HFF-Myc (cell line): ENCODE results near the gene EEFSEC.

Experiments used
- DNase-seq: peaks from one replicate; pipeline ENCODE4 v3.0.0-alpha.2; 2011; ENCODE audit warnings: low read depth; ENCODE audit errors: extremely low read depth
- H3K4me3 ChIP-seq: replicated peaks from 2 replicates; pipeline ENCODE4 v1.5.1; 2011; ENCODE audit warnings: low read depth, mild to moderate bottlenecking, control low read depth, low read length
- TF ChIP-seq, protein P1 (sequence below): IDR thresholded peaks from 2 replicates; pipeline ENCODE4 v1.5.1; 2012; ENCODE audit warnings: mild to moderate bottlenecking, low read depth, low read length, control low read depth; ENCODE audit errors: missing control alignments

The EEFSEC gene

DNA sequence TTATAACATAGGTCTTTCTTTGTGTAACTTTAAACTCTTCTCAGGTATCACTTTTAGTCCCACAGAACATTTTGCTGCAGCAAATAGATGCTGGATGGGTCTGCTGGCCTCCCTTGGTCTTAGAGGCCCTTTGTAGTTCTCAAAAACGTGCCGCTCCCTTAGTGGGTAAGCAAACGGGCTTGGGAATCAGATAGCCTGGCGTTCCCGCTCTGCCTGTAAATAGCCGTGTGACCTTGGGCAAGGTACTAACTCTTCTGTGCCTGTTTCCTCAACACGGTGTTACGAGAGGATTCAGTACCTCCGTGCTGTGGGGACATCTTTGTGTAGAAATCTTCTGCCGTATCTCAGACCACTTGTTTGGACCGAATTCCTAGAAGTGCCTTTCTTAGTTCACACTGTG lies 249.0 kb downstream of the EEFSEC start:
- no peak overlapping the region for H3K4me3 ChIP-seq
- TF ChIP-seq, protein P1, sequence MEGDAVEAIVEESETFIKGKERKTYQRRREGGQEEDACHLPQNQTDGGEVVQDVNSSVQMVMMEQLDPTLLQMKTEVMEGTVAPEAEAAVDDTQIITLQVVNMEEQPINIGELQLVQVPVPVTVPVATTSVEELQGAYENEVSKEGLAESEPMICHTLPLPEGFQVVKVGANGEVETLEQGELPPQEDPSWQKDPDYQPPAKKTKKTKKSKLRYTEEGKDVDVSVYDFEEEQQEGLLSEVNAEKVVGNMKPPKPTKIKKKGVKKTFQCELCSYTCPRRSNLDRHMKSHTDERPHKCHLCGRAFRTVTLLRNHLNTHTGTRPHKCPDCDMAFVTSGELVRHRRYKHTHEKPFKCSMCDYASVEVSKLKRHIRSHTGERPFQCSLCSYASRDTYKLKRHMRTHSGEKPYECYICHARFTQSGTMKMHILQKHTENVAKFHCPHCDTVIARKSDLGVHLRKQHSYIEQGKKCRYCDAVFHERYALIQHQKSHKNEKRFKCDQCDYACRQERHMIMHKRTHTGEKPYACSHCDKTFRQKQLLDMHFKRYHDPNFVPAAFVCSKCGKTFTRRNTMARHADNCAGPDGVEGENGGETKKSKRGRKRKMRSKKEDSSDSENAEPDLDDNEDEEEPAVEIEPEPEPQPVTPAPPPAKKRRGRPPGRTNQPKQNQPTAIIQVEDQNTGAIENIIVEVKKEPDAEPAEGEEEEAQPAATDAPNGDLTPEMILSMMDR: no peak
- no peak for DNase-seq

DNA sequence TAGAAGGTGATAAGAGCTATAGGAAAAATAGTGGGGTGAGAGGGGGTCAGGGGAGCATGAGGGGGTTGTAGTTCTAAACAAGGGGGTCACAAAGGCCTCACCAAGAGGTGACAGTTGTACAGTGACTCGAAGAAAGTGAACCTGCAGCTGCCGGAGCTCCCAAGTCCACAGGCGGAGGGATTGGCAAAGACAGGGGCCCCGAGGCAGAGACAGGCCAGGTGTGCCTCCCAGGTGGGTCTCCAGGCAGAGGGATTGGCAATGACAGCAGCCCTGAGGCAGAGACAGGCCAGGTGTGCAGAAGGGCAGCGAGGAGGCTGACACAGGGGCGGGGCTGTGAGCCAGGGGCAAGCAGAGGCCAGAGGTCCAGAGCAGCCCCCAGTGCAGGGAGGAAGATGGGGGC lies 249.7 kb downstream of the EEFSEC start:
- no peak for DNase-seq
- TF ChIP-seq, protein P1: no peak
- no peak overlapping the region for H3K4me3 ChIP-seq

DNA sequence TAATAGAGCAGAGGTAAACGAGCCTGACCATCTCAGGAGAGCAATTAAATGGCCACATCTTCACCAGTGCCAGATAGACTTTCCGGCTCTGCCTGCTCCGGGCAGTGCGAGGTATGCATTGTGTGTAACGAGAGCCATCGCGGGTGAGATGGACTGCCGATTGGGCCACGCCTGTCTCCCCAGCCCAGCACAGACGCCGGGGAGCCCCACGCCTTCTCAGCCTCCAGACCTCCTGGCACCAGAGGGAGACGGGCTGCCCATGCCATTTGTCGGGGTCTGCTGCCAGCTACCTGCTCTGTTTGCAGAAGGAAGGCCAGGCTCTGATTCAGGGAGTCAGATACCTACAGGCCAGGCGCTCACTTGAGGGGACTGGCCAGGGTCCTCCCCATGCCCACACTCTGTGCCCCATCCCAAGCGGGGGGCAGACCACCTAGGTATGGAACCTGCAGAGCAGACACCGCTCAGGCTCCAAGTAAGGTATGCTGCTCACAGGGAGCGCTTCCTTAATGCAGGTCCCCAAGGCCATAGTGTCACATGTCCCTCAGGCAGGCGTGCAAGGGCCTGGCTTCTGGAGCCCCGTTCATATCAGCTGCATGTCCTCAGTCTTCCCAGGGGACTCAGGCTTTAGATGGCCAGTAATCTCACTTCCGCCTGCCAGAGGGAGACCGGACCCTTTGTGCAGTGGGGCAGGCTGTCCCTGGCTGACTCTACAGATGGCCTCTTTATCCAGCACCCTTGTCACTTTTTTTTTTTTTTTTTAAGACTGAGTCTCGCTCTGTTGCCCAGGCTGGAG lies 251.2 kb downstream of the EEFSEC start:
- H3K4me3 ChIP-seq: no peak overlapping the region
- DNase-seq: no peak
- TF ChIP-seq, protein P1: no peak

DNA sequence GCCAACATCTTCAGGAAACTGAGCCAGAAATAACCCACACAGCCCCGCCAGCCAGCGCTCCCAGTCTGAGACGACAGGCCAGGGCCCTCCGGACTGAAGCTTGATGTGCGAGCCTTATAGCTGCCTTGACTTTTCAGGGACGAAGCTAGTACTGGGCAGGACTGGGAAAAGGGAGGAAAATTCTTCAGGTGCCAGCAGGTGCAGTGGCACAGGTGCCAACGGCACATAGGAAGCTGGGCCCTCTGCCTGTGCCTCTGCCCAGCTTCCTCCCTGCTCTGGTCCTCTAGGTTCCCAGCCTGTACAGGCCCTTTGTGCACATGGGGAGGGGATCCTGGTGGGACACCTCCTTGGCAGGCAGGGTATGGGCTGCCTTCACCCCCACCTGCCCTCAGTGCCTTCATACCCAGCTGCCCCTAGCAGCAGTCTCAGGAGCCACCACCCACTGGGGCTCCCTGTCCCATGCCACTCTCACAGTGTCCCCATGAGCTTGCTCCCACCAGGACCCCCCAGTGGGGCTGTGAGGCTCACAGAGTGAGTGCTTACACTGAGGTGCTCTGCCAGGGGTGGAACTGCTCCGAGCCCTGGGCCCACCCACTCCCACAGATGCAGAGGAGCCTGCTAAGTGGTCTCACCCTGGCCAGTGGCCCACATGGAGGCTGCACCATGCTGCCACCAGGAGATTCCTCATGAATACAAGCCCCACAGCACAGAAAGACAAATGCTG lies 252.4 kb downstream of the EEFSEC start:
- DNase-seq: no peak
- TF ChIP-seq, protein P1: no peak

DNA sequence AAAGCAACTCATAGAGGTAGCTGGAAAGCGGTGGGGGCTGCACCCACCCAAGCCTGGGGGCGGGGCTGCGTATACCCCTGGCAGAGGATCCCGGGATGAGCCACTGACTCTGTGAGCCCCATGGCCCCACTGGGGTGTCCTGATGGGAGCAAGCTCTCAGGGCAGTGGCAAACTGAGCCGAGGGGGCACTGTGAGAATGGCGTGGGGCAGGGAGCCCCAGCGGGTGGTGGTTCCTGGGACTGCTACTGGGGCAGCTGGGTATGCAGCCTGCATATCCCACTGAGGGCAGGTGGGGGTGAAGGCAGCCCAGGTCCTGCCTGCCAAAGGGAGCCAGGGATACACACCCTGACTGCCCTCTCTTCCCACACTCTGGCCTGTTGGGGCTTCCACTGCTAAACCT lies 254.0 kb downstream of the EEFSEC start:
- DNase-seq: no peak
- H3K4me3 ChIP-seq: no peak overlapping the region
- TF ChIP-seq, protein P1: no peak

More for the DNA sequence above, 252.4 kb downstream of the EEFSEC start:
- no peak overlapping the region for H3K4me3 ChIP-seq

DNA sequence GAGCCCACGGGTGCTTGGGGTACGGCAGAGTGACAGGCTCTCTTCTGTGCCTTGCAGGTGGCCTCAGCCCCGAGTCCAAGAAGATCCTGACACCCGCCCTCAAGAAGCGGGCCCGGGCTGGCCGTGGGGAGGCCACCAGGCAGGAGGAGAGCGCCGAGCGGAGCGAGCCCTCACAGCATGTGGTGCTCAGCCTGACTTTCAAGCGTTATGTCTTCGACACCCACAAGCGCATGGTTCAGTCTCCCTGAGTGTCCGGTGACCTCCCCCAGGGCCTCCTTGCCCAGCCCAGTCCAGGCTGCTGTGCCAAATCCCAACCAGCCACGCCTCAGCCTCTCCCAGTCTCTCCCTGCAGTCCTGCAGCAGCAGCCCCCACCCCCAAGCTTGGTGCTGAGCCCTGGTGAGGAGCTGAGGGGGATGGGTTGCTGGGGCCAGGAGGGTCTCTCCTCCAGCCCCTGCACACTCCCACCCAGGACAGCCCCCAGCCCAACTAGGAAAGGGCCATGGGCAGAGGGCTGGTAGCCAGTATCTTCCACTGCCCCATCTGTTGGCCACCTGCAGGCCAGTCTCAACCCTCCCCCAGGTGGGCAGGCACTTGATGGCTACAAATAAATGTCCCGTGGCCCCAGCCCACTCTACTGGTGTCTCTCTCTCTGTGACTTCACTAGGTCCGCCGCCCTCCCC lies 254.9 kb downstream of the EEFSEC start:
- no peak for DNase-seq
- TF ChIP-seq, protein P1: no peak
- no peak overlapping the region for H3K4me3 ChIP-seq
